Measurements from ENCODE around the gene TCF15.

DNA sequence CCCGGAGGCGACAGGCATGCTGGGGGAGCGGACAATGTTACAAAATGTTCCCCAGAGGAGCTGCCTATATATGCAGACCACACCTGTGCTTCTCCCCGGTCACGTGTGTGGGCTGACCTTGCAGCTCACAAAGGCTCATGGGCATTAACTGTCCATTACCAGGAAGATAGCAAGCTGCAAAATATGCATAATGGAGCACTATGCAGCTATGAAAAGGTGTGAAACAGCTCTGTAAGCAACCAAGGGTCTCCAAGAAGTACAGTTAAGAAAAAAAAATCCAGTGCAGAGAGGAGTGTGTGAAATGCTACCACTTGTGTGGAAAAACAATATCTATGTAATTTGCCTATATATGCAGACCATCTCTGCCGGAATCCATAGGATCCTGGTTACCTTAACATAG lies 9.4 kb downstream of the TCF15 start:
- TF ChIP-seq, protein P1, sequence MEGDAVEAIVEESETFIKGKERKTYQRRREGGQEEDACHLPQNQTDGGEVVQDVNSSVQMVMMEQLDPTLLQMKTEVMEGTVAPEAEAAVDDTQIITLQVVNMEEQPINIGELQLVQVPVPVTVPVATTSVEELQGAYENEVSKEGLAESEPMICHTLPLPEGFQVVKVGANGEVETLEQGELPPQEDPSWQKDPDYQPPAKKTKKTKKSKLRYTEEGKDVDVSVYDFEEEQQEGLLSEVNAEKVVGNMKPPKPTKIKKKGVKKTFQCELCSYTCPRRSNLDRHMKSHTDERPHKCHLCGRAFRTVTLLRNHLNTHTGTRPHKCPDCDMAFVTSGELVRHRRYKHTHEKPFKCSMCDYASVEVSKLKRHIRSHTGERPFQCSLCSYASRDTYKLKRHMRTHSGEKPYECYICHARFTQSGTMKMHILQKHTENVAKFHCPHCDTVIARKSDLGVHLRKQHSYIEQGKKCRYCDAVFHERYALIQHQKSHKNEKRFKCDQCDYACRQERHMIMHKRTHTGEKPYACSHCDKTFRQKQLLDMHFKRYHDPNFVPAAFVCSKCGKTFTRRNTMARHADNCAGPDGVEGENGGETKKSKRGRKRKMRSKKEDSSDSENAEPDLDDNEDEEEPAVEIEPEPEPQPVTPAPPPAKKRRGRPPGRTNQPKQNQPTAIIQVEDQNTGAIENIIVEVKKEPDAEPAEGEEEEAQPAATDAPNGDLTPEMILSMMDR (conservative IDR thresholded peaks at IDR 0.05; ENCODE audit: low read depth, low read length), result no peak
- TF ChIP-seq EZH2 (IDR thresholded peaks at IDR 0.05; ENCODE audit: low read length, unreplicated experiment), result no peak
- no peak for TF ChIP-seq EZH2phosphoT487 (IDR thresholded peaks at IDR 0.05; ENCODE audit: borderline replicate concordance, low read length)
